GM12878 (cell line): ENCODE results near the gene AEN. TPM values are rescaled to one million over a fixed set of nuclear protein-coding genes. Genes with fewer than 3 reads are reported as not detected.

Source experiments
- ASH2L ChIP-seq: fragments of 300-600, 200-600 bp; sonication (generic); IDR thresholded peaks from 2 replicates; pipeline ENCODE4 v1.6.1; 2017; ENCODE audit warnings: low read depth, mild to moderate bottlenecking, borderline replicate concordance
- BCL11A ChIP-seq: IDR thresholded peaks from 2 replicates; pipeline ENCODE4 v1.6.1; 2011; ENCODE audit warnings: low read depth, low read length
- GATAD2B ChIP-seq: fragments of 450-650 bp; conservative IDR thresholded peaks from 2 replicates; pipeline ENCODE4 v1.6.1; 2017; ENCODE audit warnings: low read depth, mild to moderate bottlenecking, moderate library complexity
- HCFC1 ChIP-seq: fragments of 150-350 bp; IDR thresholded peaks from 2 replicates; pipeline ENCODE4 v1.6.1; 2014; ENCODE audit warnings: low read length
- JUNB ChIP-seq: IDR thresholded peaks from 2 replicates; pipeline ENCODE4 v1.6.1; 2016; ENCODE audit warnings: antibody characterized with exemption, mild to moderate bottlenecking
- NRF1 ChIP-seq: conservative IDR thresholded peaks from 2 replicates; pipeline ENCODE4 v1.6.1; 2011; ENCODE audit warnings: mild to moderate bottlenecking, low read depth, low read length, improper control_type of control experiment
- RBBP5 ChIP-seq: fragments of 200-600 bp; sonication (generic); conservative IDR thresholded peaks from 2 replicates; pipeline ENCODE4 v1.6.1; 2016
- RELA ChIP-seq: fragments of 450-650 bp; IDR thresholded peaks from 2 replicates; pipeline ENCODE4 v1.8.0; 2014; ENCODE audit warnings: borderline replicate concordance; ENCODE audit not compliant: partially characterized antibody
- TAF1 ChIP-seq: IDR thresholded peaks from 2 replicates; pipeline ENCODE4 v1.6.1; 2011; ENCODE audit warnings: mild to moderate bottlenecking, low read depth, low read length, borderline replicate concordance
- ZNF622 ChIP-seq: fragments of 450-650 bp; IDR thresholded peaks from 2 replicates; pipeline ENCODE4 v1.6.1; 2017; ENCODE audit warnings: mild to moderate bottlenecking, inconsistent platforms
- ZSCAN29 ChIP-seq: fragments of 450-650 bp; IDR thresholded peaks from 2 replicates; pipeline ENCODE4 v1.6.1; 2017; ENCODE audit warnings: mild to moderate bottlenecking, moderate library complexity
- polyA plus RNA-seq, 11 experiments: library from polyadenylated mRNA; depleted of rRNA in 4 of 11; unstranded in 6 of 11; stranded (reverse) in 5 of 11; fragments of >200 nt; fragmentation: Nextera tagmentation in 4 of 11; fragmentation: Illumina TruSeq in 1 of 11; extraction: Ambion mirVana in 4 of 11; extraction: Trizol in 1 of 11; gene quantifications; 1 replicate in 1 of 11; 2 replicates in 10 of 11; pipeline versions ENCODE4 v1.2.1 to v1.2.3, GENCODE V29; 2011 to 2016; ENCODE audit warnings: inconsistent platforms in 2 of 11, missing spikeins in 2 of 11, low read depth in 1 of 11
- total RNA-seq, 4 experiments: library from RNA; depleted of rRNA in 3 of 4; stranded (reverse); fragments of >200 nt in 3 of 4; fragmentation: Illumina TruSeq in 1 of 4; extraction: Trizol in 1 of 4; gene quantifications; 2 replicates each; pipeline versions ENCODE4 v1.2.1 to v1.2.3, GENCODE V29; 2013 to 2021
- TF ChIP-seq, protein P1 (sequence below): fragments of 450-650 bp; IDR thresholded peaks from 2 replicates; pipeline ENCODE4 v1.6.1; 2017; ENCODE audit warnings: mild to moderate bottlenecking, low read depth, inconsistent platforms; ENCODE audit not compliant: poor library complexity, severe bottlenecking
- TF ChIP-seq, protein P2 (sequence below): fragments of 150-350 bp; IDR thresholded peaks from 2 replicates; pipeline ENCODE4 v1.6.1; 2014; ENCODE audit warnings: mild to moderate bottlenecking, low read depth, low read length
- TF ChIP-seq, protein P3 (sequence below): fragments of 450-650 bp; IDR thresholded peaks from 2 replicates; pipeline ENCODE4 v1.6.1; 2017; ENCODE audit warnings: mild to moderate bottlenecking
- TF ChIP-seq, protein P4 (sequence below): IDR thresholded peaks from 2 replicates; pipeline ENCODE4 v1.6.1; 2012; ENCODE audit warnings: low read depth, low read length, improper control_type of control experiment
- TF ChIP-seq, protein P5 (sequence below): IDR thresholded peaks from 2 replicates; pipeline ENCODE4 v1.6.1; 2012; ENCODE audit warnings: improper control_type of control experiment, low read depth, low read length; ENCODE audit not compliant: insufficient replicate concordance

Gene AEN
- total and polyA plus RNA-seq, 10 of the 15 experiments (the other 5 are each of a cell fraction or from before 2014, with no cell fraction given) = 11.7 to 81.2 (median 53.7) TPM

DNA sequence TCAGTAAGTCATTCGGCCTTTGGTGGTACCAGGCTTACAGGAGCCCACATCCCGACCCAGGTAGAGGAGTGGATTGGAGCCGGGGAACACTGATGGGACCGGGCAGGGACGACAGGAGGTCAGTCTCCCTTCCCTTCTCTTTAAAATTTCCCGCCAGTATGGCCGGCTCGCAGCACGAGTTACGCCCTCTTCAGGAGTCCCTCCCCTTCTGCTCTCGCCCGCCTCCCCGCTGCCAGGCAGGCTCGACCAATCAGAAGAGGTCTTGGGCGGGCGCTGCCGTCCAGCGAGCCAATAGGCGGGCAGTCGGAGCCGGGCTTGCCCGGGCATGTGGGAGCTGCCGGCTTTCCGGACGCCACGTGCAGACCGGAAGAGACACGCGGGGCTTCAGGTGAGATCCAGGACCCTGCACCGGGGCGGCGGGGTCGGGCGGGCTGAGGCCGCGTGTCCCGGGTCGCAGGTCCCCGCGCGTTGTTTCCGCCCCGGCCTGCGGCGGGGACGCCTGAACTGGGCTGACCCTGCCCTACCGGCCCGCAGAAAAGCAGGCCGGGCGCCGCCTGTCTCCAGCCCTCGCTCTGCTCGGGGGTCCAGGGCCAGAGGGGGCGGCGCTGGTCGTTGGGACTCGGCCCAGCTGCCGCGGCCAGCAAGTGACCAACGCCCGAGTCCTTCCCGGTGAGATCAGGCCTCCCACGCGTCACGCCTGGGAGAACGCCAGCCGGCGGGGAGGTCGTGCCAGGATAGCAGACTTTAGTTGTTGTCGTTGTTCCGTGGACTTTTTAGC, at the start of gene AEN (continued):
- TF ChIP-seq ZNF622 (no peak), RBBP5 (no peak), ASH2L (no peak), GATAD2B (peak; percentile 94), RELA (no peak), ZSCAN29 (no peak), BCL11A (no peak), TAF1 (peak; percentile 73), HCFC1 (peak; percentile 37; the same call in 1 of the 2 replicates), NRF1 (no peak), JUNB (no peak)
- TF ChIP-seq, protein P1, sequence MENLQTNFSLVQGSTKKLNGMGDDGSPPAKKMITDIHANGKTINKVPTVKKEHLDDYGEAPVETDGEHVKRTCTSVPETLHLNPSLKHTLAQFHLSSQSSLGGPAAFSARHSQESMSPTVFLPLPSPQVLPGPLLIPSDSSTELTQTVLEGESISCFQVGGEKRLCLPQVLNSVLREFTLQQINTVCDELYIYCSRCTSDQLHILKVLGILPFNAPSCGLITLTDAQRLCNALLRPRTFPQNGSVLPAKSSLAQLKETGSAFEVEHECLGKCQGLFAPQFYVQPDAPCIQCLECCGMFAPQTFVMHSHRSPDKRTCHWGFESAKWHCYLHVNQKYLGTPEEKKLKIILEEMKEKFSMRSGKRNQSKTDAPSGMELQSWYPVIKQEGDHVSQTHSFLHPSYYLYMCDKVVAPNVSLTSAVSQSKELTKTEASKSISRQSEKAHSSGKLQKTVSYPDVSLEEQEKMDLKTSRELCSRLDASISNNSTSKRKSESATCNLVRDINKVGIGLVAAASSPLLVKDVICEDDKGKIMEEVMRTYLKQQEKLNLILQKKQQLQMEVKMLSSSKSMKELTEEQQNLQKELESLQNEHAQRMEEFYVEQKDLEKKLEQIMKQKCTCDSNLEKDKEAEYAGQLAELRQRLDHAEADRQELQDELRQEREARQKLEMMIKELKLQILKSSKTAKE = no peak
- TF ChIP-seq, protein P2, sequence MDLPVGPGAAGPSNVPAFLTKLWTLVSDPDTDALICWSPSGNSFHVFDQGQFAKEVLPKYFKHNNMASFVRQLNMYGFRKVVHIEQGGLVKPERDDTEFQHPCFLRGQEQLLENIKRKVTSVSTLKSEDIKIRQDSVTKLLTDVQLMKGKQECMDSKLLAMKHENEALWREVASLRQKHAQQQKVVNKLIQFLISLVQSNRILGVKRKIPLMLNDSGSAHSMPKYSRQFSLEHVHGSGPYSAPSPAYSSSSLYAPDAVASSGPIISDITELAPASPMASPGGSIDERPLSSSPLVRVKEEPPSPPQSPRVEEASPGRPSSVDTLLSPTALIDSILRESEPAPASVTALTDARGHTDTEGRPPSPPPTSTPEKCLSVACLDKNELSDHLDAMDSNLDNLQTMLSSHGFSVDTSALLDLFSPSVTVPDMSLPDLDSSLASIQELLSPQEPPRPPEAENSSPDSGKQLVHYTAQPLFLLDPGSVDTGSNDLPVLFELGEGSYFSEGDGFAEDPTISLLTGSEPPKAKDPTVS = no peak
- TF ChIP-seq, protein P3, sequence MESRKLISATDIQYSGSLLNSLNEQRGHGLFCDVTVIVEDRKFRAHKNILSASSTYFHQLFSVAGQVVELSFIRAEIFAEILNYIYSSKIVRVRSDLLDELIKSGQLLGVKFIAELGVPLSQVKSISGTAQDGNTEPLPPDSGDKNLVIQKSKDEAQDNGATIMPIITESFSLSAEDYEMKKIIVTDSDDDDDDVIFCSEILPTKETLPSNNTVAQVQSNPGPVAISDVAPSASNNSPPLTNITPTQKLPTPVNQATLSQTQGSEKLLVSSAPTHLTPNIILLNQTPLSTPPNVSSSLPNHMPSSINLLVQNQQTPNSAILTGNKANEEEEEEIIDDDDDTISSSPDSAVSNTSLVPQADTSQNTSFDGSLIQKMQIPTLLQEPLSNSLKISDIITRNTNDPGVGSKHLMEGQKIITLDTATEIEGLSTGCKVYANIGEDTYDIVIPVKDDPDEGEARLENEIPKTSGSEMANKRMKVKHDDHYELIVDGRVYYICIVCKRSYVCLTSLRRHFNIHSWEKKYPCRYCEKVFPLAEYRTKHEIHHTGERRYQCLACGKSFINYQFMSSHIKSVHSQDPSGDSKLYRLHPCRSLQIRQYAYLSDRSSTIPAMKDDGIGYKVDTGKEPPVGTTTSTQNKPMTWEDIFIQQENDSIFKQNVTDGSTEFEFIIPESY = no peak
- TF ChIP-seq, protein P4, sequence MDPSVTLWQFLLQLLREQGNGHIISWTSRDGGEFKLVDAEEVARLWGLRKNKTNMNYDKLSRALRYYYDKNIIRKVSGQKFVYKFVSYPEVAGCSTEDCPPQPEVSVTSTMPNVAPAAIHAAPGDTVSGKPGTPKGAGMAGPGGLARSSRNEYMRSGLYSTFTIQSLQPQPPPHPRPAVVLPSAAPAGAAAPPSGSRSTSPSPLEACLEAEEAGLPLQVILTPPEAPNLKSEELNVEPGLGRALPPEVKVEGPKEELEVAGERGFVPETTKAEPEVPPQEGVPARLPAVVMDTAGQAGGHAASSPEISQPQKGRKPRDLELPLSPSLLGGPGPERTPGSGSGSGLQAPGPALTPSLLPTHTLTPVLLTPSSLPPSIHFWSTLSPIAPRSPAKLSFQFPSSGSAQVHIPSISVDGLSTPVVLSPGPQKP = peak; percentile 64; the same call in 1 of the 2 replicates
- TF ChIP-seq, protein P5, sequence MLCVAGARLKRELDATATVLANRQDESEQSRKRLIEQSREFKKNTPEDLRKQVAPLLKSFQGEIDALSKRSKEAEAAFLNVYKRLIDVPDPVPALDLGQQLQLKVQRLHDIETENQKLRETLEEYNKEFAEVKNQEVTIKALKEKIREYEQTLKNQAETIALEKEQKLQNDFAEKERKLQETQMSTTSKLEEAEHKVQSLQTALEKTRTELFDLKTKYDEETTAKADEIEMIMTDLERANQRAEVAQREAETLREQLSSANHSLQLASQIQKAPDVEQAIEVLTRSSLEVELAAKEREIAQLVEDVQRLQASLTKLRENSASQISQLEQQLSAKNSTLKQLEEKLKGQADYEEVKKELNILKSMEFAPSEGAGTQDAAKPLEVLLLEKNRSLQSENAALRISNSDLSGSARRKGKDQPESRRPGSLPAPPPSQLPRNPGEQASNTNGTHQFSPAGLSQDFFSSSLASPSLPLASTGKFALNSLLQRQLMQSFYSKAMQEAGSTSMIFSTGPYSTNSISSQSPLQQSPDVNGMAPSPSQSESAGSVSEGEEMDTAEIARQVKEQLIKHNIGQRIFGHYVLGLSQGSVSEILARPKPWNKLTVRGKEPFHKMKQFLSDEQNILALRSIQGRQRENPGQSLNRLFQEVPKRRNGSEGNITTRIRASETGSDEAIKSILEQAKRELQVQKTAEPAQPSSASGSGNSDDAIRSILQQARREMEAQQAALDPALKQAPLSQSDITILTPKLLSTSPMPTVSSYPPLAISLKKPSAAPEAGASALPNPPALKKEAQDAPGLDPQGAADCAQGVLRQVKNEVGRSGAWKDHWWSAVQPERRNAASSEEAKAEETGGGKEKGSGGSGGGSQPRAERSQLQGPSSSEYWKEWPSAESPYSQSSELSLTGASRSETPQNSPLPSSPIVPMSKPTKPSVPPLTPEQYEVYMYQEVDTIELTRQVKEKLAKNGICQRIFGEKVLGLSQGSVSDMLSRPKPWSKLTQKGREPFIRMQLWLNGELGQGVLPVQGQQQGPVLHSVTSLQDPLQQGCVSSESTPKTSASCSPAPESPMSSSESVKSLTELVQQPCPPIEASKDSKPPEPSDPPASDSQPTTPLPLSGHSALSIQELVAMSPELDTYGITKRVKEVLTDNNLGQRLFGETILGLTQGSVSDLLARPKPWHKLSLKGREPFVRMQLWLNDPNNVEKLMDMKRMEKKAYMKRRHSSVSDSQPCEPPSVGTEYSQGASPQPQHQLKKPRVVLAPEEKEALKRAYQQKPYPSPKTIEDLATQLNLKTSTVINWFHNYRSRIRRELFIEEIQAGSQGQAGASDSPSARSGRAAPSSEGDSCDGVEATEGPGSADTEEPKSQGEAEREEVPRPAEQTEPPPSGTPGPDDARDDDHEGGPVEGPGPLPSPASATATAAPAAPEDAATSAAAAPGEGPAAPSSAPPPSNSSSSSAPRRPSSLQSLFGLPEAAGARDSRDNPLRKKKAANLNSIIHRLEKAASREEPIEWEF = no peak
